GM23248 (cell line): Measurements from ENCODE around the gene SMURF2. TPM values are rescaled to one million over a fixed set of nuclear protein-coding genes. Genes with fewer than 3 reads are reported as not detected.

ENCODE experiments used
- DNase-seq: peaks from one replicate; pipeline ENCODE4 v3.0.0-alpha.2; 2015
- H2AFZ ChIP-seq: fragments of 200-600 bp; sonication (generic); 2 replicates; pipeline ENCODE4 v1.6.1; 2016; ENCODE audit warnings: antibody characterized with exemption
- H3F3A ChIP-seq: fragments of 200-600 bp; sonication (generic); 2 replicates; pipeline ENCODE4 v1.6.1; 2016; ENCODE audit warnings: mild to moderate bottlenecking, antibody characterized with exemption, mixed run types; ENCODE audit not compliant: insufficient read depth
- H3K27ac ChIP-seq: fragments of 200-600 bp; sonication (generic); 2 replicates; pipeline ENCODE4 v1.5.1; 2016; ENCODE audit warnings: mild to moderate bottlenecking
- H3K27me3 ChIP-seq: fragments of 200-600 bp; sonication (generic); replicated peaks from 2 replicates; pipeline ENCODE4 v1.6.1; 2016; ENCODE audit warnings: mild to moderate bottlenecking; ENCODE audit not compliant: insufficient read depth
- H3K36me3 ChIP-seq: fragments of 200-600 bp; sonication (generic); 2 replicates; pipeline ENCODE4 v1.6.1; 2016; ENCODE audit warnings: low read depth, mild to moderate bottlenecking
- H3K4me1 ChIP-seq: fragments of 200-600 bp; sonication (generic); 2 replicates; pipeline ENCODE4 v1.6.1; 2016; ENCODE audit warnings: mild to moderate bottlenecking; ENCODE audit not compliant: insufficient read depth
- H3K4me2 ChIP-seq: fragments of 200-600 bp; sonication (generic); one replicate; pipeline ENCODE4 v1.6.1; 2016; ENCODE audit warnings: mild to moderate bottlenecking; ENCODE audit not compliant: unreplicated experiment
- H3K4me3 ChIP-seq: fragments of 200-600 bp; sonication (generic); 2 replicates; pipeline ENCODE4 v1.5.1; 2016; ENCODE audit warnings: mild to moderate bottlenecking
- H3K79me2 ChIP-seq: fragments of 200-600 bp; sonication (generic); 2 replicates; pipeline ENCODE4 v1.6.1; 2016; ENCODE audit warnings: mild to moderate bottlenecking; ENCODE audit not compliant: insufficient read depth
- H3K9ac ChIP-seq: fragments of 200-600 bp; sonication (generic); 2 replicates; pipeline ENCODE4 v1.6.1; 2016; ENCODE audit warnings: mild to moderate bottlenecking
- H3K9me2 ChIP-seq: fragments of 200-600 bp; sonication (generic); 2 replicates; pipeline ENCODE4 v1.6.1; 2016; ENCODE audit warnings: mixed run types, mild to moderate bottlenecking, moderate library complexity; ENCODE audit not compliant: insufficient read depth
- H3K9me3 ChIP-seq: fragments of 200-600 bp; sonication (generic); one replicate; pipeline ENCODE4 v1.6.1; 2017; ENCODE audit warnings: low read depth
- H4K20me1 ChIP-seq: fragments of 200-600 bp; sonication (generic); 2 replicates; pipeline ENCODE4 v1.6.0; 2016; ENCODE audit not compliant: insufficient read depth
- EZH2 ChIP-seq: fragments of 200-600 bp; sonication (generic); IDR thresholded peaks from 2 replicates; pipeline ENCODE4 v1.6.1; 2018; ENCODE audit warnings: antibody characterized with exemption, mild to moderate bottlenecking; ENCODE audit not compliant: insufficient read depth, poor library complexity, severe bottlenecking
- EZH2phosphoT487 ChIP-seq: fragments of 200-600 bp; sonication (generic); IDR thresholded peaks from 2 replicates; pipeline ENCODE4 v1.6.1; 2018; ENCODE audit warnings: antibody characterized with exemption, moderate library complexity, mild to moderate bottlenecking, low read depth; ENCODE audit not compliant: insufficient read depth
- WGBS, 2 experiments: methylation state at CpG; one replicate each; pipeline ENCODE4 v1.1.6; 2015 to 2017; ENCODE audit warnings: low lambda C conversion rate in 2 of 2, low coverage in 1 of 2; ENCODE audit errors: missing lambda C conversion rate in 2 of 2; 5-methylcytosine and 5-hydroxymethylcytosine counted together
- in situ Hi-C: fragments of 300-500 bp; cut with MboI; formaldehyde crosslinking; loops from 2 replicates; pipeline ENCODE4 v1.15.0; 2020
- polyA plus RNA-seq: library from polyadenylated mRNA; unstranded; fragments of >200 nt; fragmentation: Nextera tagmentation; extraction: Ambion mirVana; gene quantifications from 2 replicates; pipeline ENCODE4 v1.2.1, GENCODE V29; 2016
- total RNA-seq: library from RNA; depleted of rRNA; stranded (reverse); fragments of >200 nt; shearing (Covaris generic); gene quantifications from 2 replicates; pipeline ENCODE4 v1.2.3, GENCODE V29; 2014

SMURF2 gene
- total and polyA plus RNA-seq, 2 experiments from 2014 or later, result 50.8 to 159 TPM

- H3K9me2 ChIP-seq, result no peaks in the 10 kb centered on the region
- H3K4me3 ChIP-seq, result no peak overlapping the region
- 68 to 70% methylated on average over 1 of the region's 1 CpG for WGBS, 2 experiments
- H2AFZ ChIP-seq, result no peak overlapping the region
- H3K4me1 ChIP-seq, result peaks cover 8% of the 10 kb centered on the region
- no peak for DNase-seq
- peaks cover 29% of the 10 kb centered on the region; the same call in 1 of the 2 replicates for H4K20me1 ChIP-seq
- peaks cover 61% of the 10 kb centered on the region for H3K36me3 ChIP-seq
- peaks cover 100% of the 10 kb centered on the region for H3K79me2 ChIP-seq
- TF ChIP-seq EZH2phosphoT487 (no peak), EZH2 (no peak)
- no peaks in the 10 kb centered on the region for H3K9me3 ChIP-seq
- in situ Hi-C loops, result no loop called here
- H3K27ac ChIP-seq, result no peak overlapping the region
- peaks cover 93% of the 10 kb centered on the region for H3F3A ChIP-seq
- no peak overlapping the region for H3K4me2 ChIP-seq
- H3K9ac ChIP-seq, result no peak overlapping the region
- H3K27me3 ChIP-seq, result no peaks in the 10 kb centered on the region
Measured at GRCh38 chr17:64596988-64597387, 65.1 kb downstream of the SMURF2 start.

DNA sequence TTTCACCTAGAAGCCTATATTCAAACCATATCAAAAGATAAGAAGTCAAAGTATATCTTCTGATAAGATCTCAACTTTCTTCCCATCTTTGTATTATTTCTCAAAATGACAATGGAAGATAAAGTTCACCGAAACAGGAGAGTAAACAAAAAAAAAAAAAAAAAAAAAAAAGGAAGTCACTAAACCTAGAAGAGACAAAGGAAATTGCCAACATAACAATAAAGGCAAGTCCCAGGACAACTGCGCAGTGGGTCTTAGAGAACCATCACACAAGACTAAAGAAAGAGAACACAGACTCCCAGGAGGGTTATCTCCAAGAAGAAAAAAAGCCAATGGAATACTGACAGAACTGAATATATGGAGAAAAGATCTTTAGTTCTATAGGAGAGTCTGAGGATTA, 65.7 kb downstream of the SMURF2 start:
- TF ChIP-seq EZH2, result no peak
- TF ChIP-seq EZH2phosphoT487, result no peak
- Histone ChIP-seq H3K79me2 (peaks cover 100% of the 10 kb centered on the region), H4K20me1 (peaks cover 30% of the 10 kb centered on the region; the same call in 1 of the 2 replicates), H3K4me3 (no peak overlapping the region), H3K36me3 (peaks cover 66% of the 10 kb centered on the region), H3K27me3 (no peaks in the 10 kb centered on the region), H2AFZ (no peak overlapping the region), H3K9ac (no peak overlapping the region), H3K9me2 (no peaks in the 10 kb centered on the region), H3K27ac (no peak overlapping the region), H3K9me3 (no peaks in the 10 kb centered on the region), H3F3A (peaks cover 96% of the 10 kb centered on the region), H3K4me1 (peaks cover 8% of the 10 kb centered on the region), H3K4me2 (no peak overlapping the region)
- 98 to 100% methylated on average over 2 of the region's 2 CpGs for WGBS, 2 experiments
- in situ Hi-C loops, result no loop called here
- no peak for DNase-seq

DNA sequence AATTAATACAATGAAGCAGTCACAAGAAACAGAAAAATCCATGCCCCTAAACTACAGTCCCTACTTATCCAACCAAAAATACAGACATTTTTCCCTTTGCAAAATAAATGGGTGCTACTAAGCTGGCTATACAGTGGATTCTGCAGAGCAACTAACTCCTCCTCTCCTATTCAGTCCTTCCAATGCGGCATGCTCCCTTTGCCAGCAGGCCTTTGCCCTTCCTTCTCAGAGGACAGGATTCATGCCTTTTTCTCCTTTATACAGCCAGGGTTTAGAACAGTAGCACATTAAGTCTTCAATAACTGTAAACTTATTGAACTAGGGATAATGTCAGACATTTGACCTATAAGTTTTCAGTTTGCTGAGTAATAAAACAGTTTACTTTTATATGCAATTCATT, 70.2 kb downstream of the SMURF2 start:
- H3K36me3 ChIP-seq, result peaks cover 87% of the 10 kb centered on the region
- H3F3A ChIP-seq, result peaks cover 91% of the 10 kb centered on the region
- TF ChIP-seq EZH2phosphoT487 (no peak), EZH2 (no peak)
- H3K4me3 ChIP-seq, result no peak overlapping the region
- H3K27ac ChIP-seq, result peak overlapping the region; percentile 21; the same call in 1 of the 2 replicates
- no peaks in the 10 kb centered on the region for H3K9me2 ChIP-seq
- H3K4me1 ChIP-seq, result 0 out of 2 replicates have a peak, but pooled peaks cover 5% of the 10 kb centered on the region
- H3K9me3 ChIP-seq, result no peaks in the 10 kb centered on the region
- peaks cover 12% of the 10 kb centered on the region; the same call in 1 of the 2 replicates for H4K20me1 ChIP-seq
- H3K79me2 ChIP-seq, result peaks cover 97% of the 10 kb centered on the region
- no peak overlapping the region for H3K9ac ChIP-seq
- H3K27me3 ChIP-seq, result no peaks in the 10 kb centered on the region
- H3K4me2 ChIP-seq, result no peak overlapping the region
- no peak overlapping the region for H2AFZ ChIP-seq
- 92% methylated on average over 1 of the region's 1 CpG for WGBS, 2 experiments
- no peak for DNase-seq
- in situ Hi-C loops, result no loop called here

DNA sequence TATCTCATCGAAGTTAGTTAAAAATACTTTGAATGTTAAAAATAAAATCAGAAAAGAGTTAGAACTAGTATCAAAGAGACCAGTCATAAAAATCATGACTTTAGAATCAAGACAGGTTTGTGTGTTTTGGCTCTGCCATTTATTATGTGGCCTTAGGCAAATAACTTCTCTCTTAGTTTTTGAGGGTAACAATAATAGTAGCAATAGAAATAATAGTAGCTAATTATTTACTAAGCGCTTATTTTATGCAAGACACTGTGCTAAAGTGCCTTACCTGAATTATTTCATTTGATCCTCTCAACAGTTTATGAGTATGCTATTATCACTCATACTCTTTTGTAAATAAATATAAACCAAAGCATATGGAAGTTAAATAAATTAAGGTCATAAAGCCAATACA, 77.0 kb downstream of the SMURF2 start:
- TF ChIP-seq EZH2, result no peak
- peaks cover 82% of the 10 kb centered on the region for H3F3A ChIP-seq
- H3K4me1 ChIP-seq, result 0 out of 2 replicates have a peak, but pooled peaks cover 13% of the 10 kb centered on the region
- peaks cover 75% of the 10 kb centered on the region for H3K36me3 ChIP-seq
- no peak overlapping the region for H3K4me2 ChIP-seq
- no peak overlapping the region for H2AFZ ChIP-seq
- no peaks in the 10 kb centered on the region for H3K27me3 ChIP-seq
- H3K79me2 ChIP-seq, result peaks cover 97% of the 10 kb centered on the region
- WGBS, 2 experiments, result 99 to 100% methylated on average over 2 of the region's 2 CpGs
- H3K9me2 ChIP-seq, result no peaks in the 10 kb centered on the region
- no peak overlapping the region for H3K4me3 ChIP-seq
- in situ Hi-C loops, result no loop called here
- no peaks in the 10 kb centered on the region for H3K9me3 ChIP-seq
- H3K27ac ChIP-seq, result no peak overlapping the region
- DNase-seq, result no peak
- no peaks in the 10 kb centered on the region for H4K20me1 ChIP-seq
- H3K9ac ChIP-seq, result no peak overlapping the region

DNA sequence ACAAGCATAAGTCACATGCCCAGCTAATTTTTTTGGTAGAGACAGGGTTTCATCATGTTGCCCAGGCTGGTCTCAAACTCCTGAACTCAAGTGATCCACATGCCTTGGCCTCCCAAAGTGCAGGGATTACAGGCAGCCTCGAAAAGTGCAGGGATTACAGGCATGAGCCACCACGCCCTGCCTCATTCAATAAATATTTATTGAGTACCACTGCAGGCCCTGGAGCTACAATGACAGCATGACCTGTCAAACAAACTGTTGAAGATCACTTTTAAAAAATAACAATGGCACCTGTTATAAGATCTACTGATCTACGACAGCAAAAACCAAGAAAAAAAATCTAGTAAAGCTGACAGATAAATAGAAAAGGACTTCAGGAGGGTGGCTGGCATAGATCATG, 79.1 kb downstream of the SMURF2 start:
- Histone ChIP-seq H3K9me3 (no peaks in the 10 kb centered on the region), H3K27ac (peak overlapping the region; percentile 4; the same call in 1 of the 2 replicates), H3F3A (peaks cover 85% of the 10 kb centered on the region), H3K4me1 (0 out of 2 replicates have a peak, but pooled peaks cover 14% of the 10 kb centered on the region), H3K9me2 (no peaks in the 10 kb centered on the region), H3K79me2 (peaks cover 98% of the 10 kb centered on the region), H3K9ac (no peak overlapping the region), H4K20me1 (no peaks in the 10 kb centered on the region), H2AFZ (no peak overlapping the region), H3K27me3 (no peaks in the 10 kb centered on the region), H3K36me3 (peaks cover 83% of the 10 kb centered on the region), H3K4me2 (no peak overlapping the region), H3K4me3 (no peak overlapping the region)
- no peak for DNase-seq
- WGBS, 2 experiments, result 97 to 100% methylated on average over 3 of the region's 3 CpGs
- TF ChIP-seq EZH2phosphoT487 (no peak), EZH2 (no peak)
- in situ Hi-C loops, result no loop called here
